Ovary (tissue), 9 donors: Measurements from ENCODE around the gene PCARE. TPM values are rescaled to one million over a fixed set of nuclear protein-coding genes. Genes with fewer than 3 reads are reported as not detected.

Source experiments
- DNase-seq, 5 donors: peaks; one replicate each; pipeline ENCODE4 v3.0.0-alpha.2; 2019 to 2020
- H3K27ac ChIP-seq, 2 donors: fragments of 200-600 bp; one replicate each; pipeline versions ENCODE4 v1.5.1 to v1.8.0; 2019 to 2022
- H3K27me3 ChIP-seq: fragments of 200-600 bp; one replicate; pipeline ENCODE4 v1.8.0; 2022
- H3K36me3 ChIP-seq: fragments of 200-600 bp; sonication (generic); one replicate; pipeline ENCODE4 v1.5.1; 2019
- H3K4me1 ChIP-seq: one replicate; pipeline ENCODE4 v1.8.1; 2013; ENCODE audit warnings: mild to moderate bottlenecking, moderate library complexity; ENCODE audit not compliant: insufficient read depth
- H3K4me3 ChIP-seq: fragments of 200-600 bp; sonication (generic); one replicate; pipeline ENCODE4 v1.5.1; 2017
- H3K9me3 ChIP-seq, 2 donors: fragments of 200-600 bp in 1 of 2; sonication (generic) in 1 of 2; one replicate each; pipeline versions ENCODE4 v1.5.1 to v1.8.1; 2013 to 2019; ENCODE audit warnings: mild to moderate bottlenecking in 1 of 2, moderate library complexity in 1 of 2
- CTCF ChIP-seq, 3 donors: fragments of 450-650 bp in 2 of 3; fragments of 200-600 bp in 1 of 3; IDR thresholded peaks; one replicate each; pipeline versions ENCODE4 v1.5.1 to v1.8.0; 2016 to 2022; ENCODE audit warnings: antibody characterized with exemption in 3 of 3, mild to moderate bottlenecking in 1 of 3
- EP300 ChIP-seq: sonication (generic); formaldehyde crosslinking; IDR thresholded peaks from one replicate; pipeline ENCODE4 v1.6.1; 2017; ENCODE audit warnings: antibody characterized with exemption
- POLR2A ChIP-seq: fragments of 450-650 bp; IDR thresholded peaks from one replicate; pipeline ENCODE4 v1.6.1; 2017; ENCODE audit warnings: antibody characterized with exemption, mild to moderate bottlenecking, moderate library complexity
- WGBS, 3 donors: extraction: QIAGEN DNeasy Blood & Tissue Kit in 1 of 3; methylation state at CpG; one replicate each; pipeline versions ENCODE4 v1.1.5 to v1.1.7; 2013 to 2017; 5-methylcytosine and 5-hydroxymethylcytosine counted together
- intact Hi-C, 4 donors: fragments of 100-400 bp; cut with DNase I; formaldehyde crosslinking; loops; one replicate each; pipeline versions ENCODE4 v1.11.0 to v1.15.1; 2022 to 2023
- polyA plus RNA-seq, 2 donors: library from polyadenylated mRNA; stranded (reverse); fragments of 200-250 nt in 1 of 2; fragments of 350-450 nt in 1 of 2; fragmentation: Illumina TruSeq in 1 of 2; extraction: RNeasy Lipid Tissue Mini Kit (QIAGEN cat#74804) in 1 of 2; gene quantifications; one replicate each; pipeline ENCODE4 v1.2.3, GENCODE V29; 2013 to 2014
- total RNA-seq, 7 donors: library from RNA; depleted of rRNA in 2 of 7; stranded (reverse); fragments of >200 nt in 2 of 7; fragmentation: NEBNext Ultra II Directional in 3 of 7; extraction: Animal tissue kit (Norgen Biotek cat#: 25700) in 3 of 7; gene quantifications; one replicate each; pipeline versions ENCODE4 v1.1.0 to v1.2.4, GENCODE V29; 2016 to 2023
- donor health status: DM: no; HTN: no; CAD: no; lungs with moderate emphysema.
- donor health status: DM: no; HTN: no; CAD: no.
- donor health status: Bipolar disorder and iron deficiency.
- donor health status: DM: yes; HTN: yes; CAD: no.
- donor health status: DM: no; HTN: no; CAD: no.
- donor health status: DM: yes; HTN: yes; CAD: no.

The PCARE gene
- total and polyA plus RNA-seq, 9 donors: 0.08 to 0.50 (median 0.20) TPM

GRCh38 chr2:29033656-29034055, 40.7 kb downstream of the PCARE start:
- no peak for TF ChIP-seq POLR2A
- TF ChIP-seq EP300: no peak
- no peak for TF ChIP-seq CTCF (IDR thresholded peaks at IDR 0.05)
- Histone ChIP-seq H3K4me3 (no peak overlapping the region), H3K9me3 (no peaks in the 10 kb centered on the region), H3K4me1 (no peaks in the 10 kb centered on the region), H3K27ac (no peak overlapping the region), H3K27me3 (no peaks in the 10 kb centered on the region), H3K36me3 (no peaks in the 10 kb centered on the region)
- intact Hi-C loops: no loop called here
- 68 to 70% (median 69%) methylated on average over 6 of the region's 6 CpGs for WGBS, 3 donors
- DNase-seq: no peak

- Histone ChIP-seq H3K4me1 (no peaks in the 10 kb centered on the region), H3K27me3 (no peaks in the 10 kb centered on the region), H3K9me3 (no peaks in the 10 kb centered on the region), H3K27ac (no peak overlapping the region), H3K4me3 (no peak overlapping the region), H3K36me3 (no peaks in the 10 kb centered on the region)
- 23 to 45% (median 25%) methylated on average over 2 of the region's 2 CpGs for WGBS, 3 donors
- TF ChIP-seq CTCF (IDR thresholded peaks at IDR 0.05) (no peak), EP300 (no peak), POLR2A (no peak)
- intact Hi-C loops: no loop called here
- no peak for DNase-seq
Observed at GRCh38 chr2:29033172-29033571, 41.2 kb downstream of the PCARE start.

- Histone ChIP-seq H3K27ac (no peak overlapping the region), H3K4me3 (no peak overlapping the region), H3K36me3 (no peaks in the 10 kb centered on the region), H3K27me3 (no peaks in the 10 kb centered on the region), H3K9me3 (no peaks in the 10 kb centered on the region), H3K4me1 (no peaks in the 10 kb centered on the region)
- DNase-seq: no peak
- 93 to 98% (median 97%) methylated on average over 5 of the region's 5 CpGs for WGBS, 3 donors
- intact Hi-C loops: no loop called here
- TF ChIP-seq CTCF (IDR thresholded peaks at IDR 0.05): no peak
- TF ChIP-seq EP300: no peak
Observed at GRCh38 chr2:29032189-29032588, 42.1 kb downstream of the PCARE start.

- no peak overlapping the region for H3K4me3 ChIP-seq
- no peaks in the 10 kb centered on the region for H3K9me3 ChIP-seq
- DNase-seq: no peak
- no peaks in the 10 kb centered on the region for H3K36me3 ChIP-seq
- intact Hi-C loops: no loop called here
- H3K27me3 ChIP-seq: no peaks in the 10 kb centered on the region
- H3K4me1 ChIP-seq: no peaks in the 10 kb centered on the region
- TF ChIP-seq CTCF (IDR thresholded peaks at IDR 0.05): no peak
- no peak for TF ChIP-seq EP300
- TF ChIP-seq POLR2A: no peak
- no peak overlapping the region for H3K27ac ChIP-seq
Observed at GRCh38 chr2:29031046-29031445, 43.3 kb downstream of the PCARE start.

- no peaks in the 10 kb centered on the region for H3K4me1 ChIP-seq
- intact Hi-C loops: no loop called here
- no peaks in the 10 kb centered on the region for H3K36me3 ChIP-seq
- H3K27ac ChIP-seq: no peak overlapping the region
- H3K4me3 ChIP-seq: no peak overlapping the region
- no peaks in the 10 kb centered on the region for H3K9me3 ChIP-seq
- WGBS, 3 donors: 91 to 96% (median 91%) methylated on average over 3 of the region's 3 CpGs
- no peak for TF ChIP-seq EP300
- TF ChIP-seq POLR2A: no peak
- TF ChIP-seq CTCF (IDR thresholded peaks at IDR 0.05): no peak
- no peaks in the 10 kb centered on the region for H3K27me3 ChIP-seq
- DNase-seq: no peak
Observed at GRCh38 chr2:29025711-29026110, 48.6 kb downstream of the PCARE start.
